Activated naive CD4-positive, alpha-beta T cell treated with anti-CD3 and anti-CD28 coated beads, Interleukin-2, amount 10 ng/mL, durations not matched to agents 7 days and 5 days (primary cell): ENCODE data around the gene TPGS2.

Experiments used
- CTCF ChIA-PET: fragments of 350-600 bp; sonication (Branson Sonifier 250); formaldehyde crosslinking; loops from one replicate; lab custom pipeline; 2021; ENCODE audit warnings: antibody characterized with exemption; lab: Charles Lee
- DNase-seq: peaks from one replicate; pipeline ENCODE4 v3.0.0-alpha.2; 2020
- H3K27ac Mint-ChIP-seq: one replicate; pipeline ENCODE4 v1.8.0; 2021; ENCODE audit warnings: mild to moderate bottlenecking, moderate library complexity, mixed read lengths
- H3K27me3 Mint-ChIP-seq: one replicate; pipeline ENCODE4 v1.8.0; 2021; ENCODE audit warnings: mild to moderate bottlenecking, mixed read lengths
- H3K36me3 Mint-ChIP-seq: one replicate; pipeline ENCODE4 v1.8.0; 2021; ENCODE audit warnings: mixed read lengths
- H3K4me1 Mint-ChIP-seq: one replicate; pipeline ENCODE4 v1.8.0; 2021; ENCODE audit warnings: mixed read lengths
- H3K4me3 Mint-ChIP-seq: one replicate; pipeline ENCODE4 v1.8.0; 2021; ENCODE audit warnings: mild to moderate bottlenecking, moderate library complexity, mixed read lengths
- H3K9me3 Mint-ChIP-seq: one replicate; pipeline ENCODE4 v1.8.0; 2021; ENCODE audit warnings: mixed read lengths

The TPGS2 gene

DNA sequence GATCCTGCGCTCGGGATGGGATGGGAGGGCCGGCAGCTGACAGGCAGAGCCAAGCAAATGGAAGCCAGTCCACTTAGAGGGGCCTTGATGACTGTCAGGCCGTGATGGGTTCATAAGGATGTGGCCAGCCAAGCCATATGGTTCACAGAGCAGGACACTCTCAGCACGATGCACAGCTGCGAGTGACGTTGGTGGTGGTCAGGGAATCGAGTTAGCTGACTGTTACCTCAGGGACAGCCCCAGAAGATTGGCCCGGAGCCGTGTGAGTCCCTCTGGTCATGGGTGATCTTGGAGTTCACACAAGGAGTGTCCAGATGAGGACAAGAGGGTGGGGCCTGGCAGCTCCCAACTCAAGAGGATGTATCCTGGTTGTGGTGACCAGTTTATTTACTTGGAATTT, 70.2 kb downstream of the TPGS2 start:
- Mint-ChIP-seq H3K4me3 (no peak overlapping the region), H3K9me3 (no peaks in the 10 kb centered on the region), H3K4me1 (no peaks in the 10 kb centered on the region), H3K27ac (no peak overlapping the region), H3K36me3 (no peaks in the 10 kb centered on the region), H3K27me3 (peaks cover 5% of the 10 kb centered on the region)
- no peak for DNase-seq
- CTCF ChIA-PET: interaction anchor here (1.0 kb wide), 1 partner anchor 70 kb away, joined by 3 read pairs; no protein-coding TSS in a partner anchor

DNA sequence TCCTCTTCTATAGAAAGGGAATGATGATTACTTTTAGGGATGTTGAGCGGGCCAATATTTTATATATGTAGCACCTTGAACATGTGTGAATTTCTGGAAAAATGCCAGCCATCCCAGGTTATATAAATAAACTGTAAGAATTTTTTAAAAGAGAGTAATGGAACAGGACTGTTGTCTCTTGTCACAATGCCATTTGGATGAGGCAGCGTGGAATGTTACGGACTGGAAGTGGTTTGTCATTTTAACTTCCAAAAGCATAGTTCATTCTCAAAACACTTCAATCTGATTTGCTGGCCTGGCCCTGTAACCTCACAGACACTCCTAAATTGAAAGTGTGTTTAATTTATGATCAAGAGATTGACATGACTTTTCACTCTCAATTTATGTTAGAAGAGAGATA, 70.8 kb downstream of the TPGS2 start:
- H3K27me3 Mint-ChIP-seq: peaks cover 7% of the 10 kb centered on the region
- no peaks in the 10 kb centered on the region for H3K36me3 Mint-ChIP-seq
- H3K4me3 Mint-ChIP-seq: no peak overlapping the region
- CTCF ChIA-PET: no interaction called here
- no peak for DNase-seq
- H3K9me3 Mint-ChIP-seq: no peaks in the 10 kb centered on the region
- H3K27ac Mint-ChIP-seq: no peak overlapping the region
- H3K4me1 Mint-ChIP-seq: no peaks in the 10 kb centered on the region

DNA sequence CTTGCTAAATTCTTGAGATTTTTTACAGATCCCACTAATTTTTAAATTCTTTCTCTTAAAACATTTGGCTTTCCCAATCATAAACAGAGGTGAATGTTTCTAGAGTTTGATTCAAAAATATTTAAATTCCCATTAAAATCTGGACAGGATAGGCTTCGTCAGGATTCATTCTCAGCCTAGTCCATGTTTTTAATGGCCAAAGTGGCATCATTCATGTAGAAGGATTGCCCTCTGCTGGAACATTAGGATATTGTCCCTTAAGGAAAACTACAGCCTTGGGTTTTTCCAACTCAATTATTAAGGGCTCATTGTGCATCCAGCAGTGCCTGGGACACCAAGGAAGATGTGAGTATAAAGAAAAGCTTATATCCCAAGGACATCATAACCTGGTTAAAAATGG, 71.7 kb downstream of the TPGS2 start:
- Mint-ChIP-seq H3K27ac (no peak overlapping the region), H3K4me3 (no peak overlapping the region), H3K36me3 (no peaks in the 10 kb centered on the region), H3K9me3 (no peaks in the 10 kb centered on the region), H3K4me1 (no peaks in the 10 kb centered on the region), H3K27me3 (peaks cover 9% of the 10 kb centered on the region)
- CTCF ChIA-PET: no interaction called here
- no peak for DNase-seq

DNA sequence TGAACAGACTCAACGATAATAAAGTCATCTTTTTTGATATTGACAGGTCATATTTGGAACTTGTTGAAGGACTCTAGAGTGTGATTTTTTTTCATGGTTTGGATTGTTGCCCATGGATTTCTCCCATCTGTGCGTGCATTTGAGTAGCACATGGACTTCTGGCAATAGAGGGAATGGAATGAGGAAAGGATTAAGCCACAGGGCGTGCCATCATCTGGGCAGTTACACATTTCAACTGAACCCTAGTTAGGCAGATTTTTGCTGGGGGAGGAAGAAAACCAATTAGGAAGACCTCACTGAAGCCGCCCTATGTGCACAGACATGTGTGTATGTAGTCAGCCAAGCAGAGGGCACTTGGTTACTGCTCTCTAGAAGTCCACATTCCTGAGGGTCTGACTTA, 72.6 kb downstream of the TPGS2 start:
- H3K27me3 Mint-ChIP-seq: peaks cover 9% of the 10 kb centered on the region
- no peaks in the 10 kb centered on the region for H3K36me3 Mint-ChIP-seq
- H3K9me3 Mint-ChIP-seq: no peaks in the 10 kb centered on the region
- no peak overlapping the region for H3K4me3 Mint-ChIP-seq
- no peak overlapping the region for H3K27ac Mint-ChIP-seq
- H3K4me1 Mint-ChIP-seq: no peaks in the 10 kb centered on the region
- DNase-seq: no peak
- CTCF ChIA-PET: no interaction called here

DNA sequence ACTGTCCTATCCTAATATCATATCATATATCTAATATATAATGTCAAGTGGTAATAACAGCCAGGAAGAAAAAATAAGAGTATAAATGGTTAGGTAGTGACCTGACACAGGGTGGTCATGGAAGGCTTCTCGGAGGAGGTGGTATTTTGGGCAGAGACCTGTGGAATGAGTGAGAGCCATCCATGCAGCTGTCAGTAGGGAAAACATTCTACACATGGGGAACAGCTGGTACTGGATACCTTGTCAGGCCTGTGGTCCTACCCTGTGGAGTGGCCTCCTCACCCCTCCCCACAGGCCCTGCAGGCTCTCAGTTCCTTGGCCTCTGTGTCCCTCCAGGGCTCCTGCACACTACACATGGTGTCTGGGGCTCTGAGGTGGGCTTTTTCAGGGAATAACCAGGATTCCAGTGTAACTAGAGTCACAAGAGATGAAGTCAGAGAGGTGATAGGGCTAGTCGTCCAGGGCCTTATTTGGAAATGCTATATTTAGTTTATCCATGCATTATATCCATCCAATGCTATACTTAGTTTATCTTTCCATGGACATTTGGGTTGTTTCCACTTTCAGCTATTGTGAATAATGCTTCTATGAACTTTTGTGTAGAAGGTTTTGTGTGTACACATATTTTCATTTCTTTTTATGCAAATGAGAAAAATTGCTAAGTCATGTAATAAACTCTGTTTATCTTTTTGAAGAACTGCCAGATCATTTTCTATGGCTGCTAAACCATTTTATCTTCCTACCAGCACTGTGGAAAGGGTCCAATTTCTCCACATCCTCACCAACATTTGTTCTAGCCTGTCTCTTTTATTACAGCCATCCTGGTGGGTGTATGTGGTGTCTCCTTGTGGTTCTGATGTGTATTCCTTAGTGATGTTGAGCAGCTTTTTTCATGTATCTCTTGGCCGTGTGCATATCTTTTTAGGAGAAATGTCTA, 75.6 kb downstream of the TPGS2 start:
- peaks cover 4% of the 10 kb centered on the region for H3K27me3 Mint-ChIP-seq
- no peaks in the 10 kb centered on the region for H3K4me1 Mint-ChIP-seq
- H3K27ac Mint-ChIP-seq: no peak overlapping the region
- H3K36me3 Mint-ChIP-seq: no peaks in the 10 kb centered on the region
- CTCF ChIA-PET: no interaction called here
- no peak overlapping the region for H3K4me3 Mint-ChIP-seq
- H3K9me3 Mint-ChIP-seq: no peaks in the 10 kb centered on the region
- DNase-seq: no peak

DNA sequence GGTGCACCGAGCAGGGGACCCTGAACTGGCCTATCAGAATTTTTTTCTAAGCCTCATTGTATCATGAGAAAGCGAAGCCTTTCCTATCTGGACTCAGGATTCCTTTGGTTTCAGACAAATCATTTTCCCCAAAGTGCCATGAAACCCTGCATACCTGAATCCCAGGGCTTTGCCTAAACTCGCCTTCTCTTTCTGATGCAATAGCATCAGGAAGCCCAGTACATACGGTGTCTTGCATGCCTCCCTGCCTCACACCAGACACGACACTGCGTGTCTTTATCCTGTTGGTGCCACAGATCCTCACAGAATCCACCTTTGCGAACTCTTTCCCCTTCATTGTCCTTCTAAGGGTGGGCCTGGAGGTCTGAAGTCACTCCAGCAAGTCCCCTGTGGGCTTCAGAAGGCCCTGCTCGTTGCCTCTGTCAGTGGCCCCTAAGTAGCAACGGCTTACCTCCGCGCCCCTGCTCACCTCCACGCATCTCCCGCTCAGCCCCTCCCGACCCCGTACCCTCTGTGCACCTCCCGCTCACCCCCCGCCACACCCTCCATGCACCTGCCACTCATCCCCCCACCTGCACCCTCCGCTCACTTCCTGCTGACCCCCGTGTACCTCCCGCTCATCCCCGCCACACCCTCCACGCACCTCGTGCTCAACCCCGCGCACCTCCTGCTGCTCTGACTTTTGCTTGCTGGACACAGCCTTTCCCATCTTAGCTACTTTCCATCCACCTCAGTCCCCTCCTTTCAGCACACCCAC, 83.4 kb downstream of the TPGS2 start:
- no peaks in the 10 kb centered on the region for H3K36me3 Mint-ChIP-seq
- H3K4me1 Mint-ChIP-seq: no peaks in the 10 kb centered on the region
- no peaks in the 10 kb centered on the region for H3K9me3 Mint-ChIP-seq

DNA sequence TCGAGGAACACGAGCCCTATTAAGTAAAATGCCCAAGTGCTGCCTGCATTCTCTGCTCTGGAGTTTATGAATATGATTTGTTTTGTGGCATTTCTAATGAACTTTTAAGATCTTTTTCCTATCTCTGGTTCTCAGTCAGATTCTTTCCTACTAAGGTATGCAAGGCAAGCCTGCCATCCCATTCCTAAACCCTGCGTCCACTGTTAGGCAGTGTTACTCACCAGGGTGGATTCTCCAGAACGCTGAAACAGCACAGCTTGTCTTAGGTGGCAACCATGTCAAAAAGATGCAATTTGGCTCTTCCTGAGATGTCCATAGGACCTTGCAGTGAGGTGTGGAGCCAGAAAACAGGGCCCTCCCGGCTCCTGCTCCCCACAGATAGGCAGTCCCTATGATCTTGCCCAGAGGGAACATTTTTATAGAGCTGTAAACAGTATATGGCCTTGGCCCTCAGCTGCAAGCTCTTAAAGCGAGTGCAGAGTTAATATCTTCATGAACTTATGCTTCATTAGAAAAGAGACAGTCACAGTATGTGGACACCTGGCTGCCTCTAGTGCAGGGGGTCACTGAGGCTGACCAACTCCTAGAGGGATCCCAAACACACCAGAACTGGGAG, 84.4 kb downstream of the TPGS2 start:
- Mint-ChIP-seq H3K27me3 (peaks cover 3% of the 10 kb centered on the region), H3K36me3 (no peaks in the 10 kb centered on the region), H3K9me3 (no peaks in the 10 kb centered on the region), H3K27ac (no peak overlapping the region), H3K4me3 (no peak overlapping the region), H3K4me1 (no peaks in the 10 kb centered on the region)
- CTCF ChIA-PET: no interaction called here
- DNase-seq: no peak

More for the DNA sequence above, 83.4 kb downstream of the TPGS2 start:
- DNase-seq: no peak
- CTCF ChIA-PET: no interaction called here
- Mint-ChIP-seq H3K27me3 (peaks cover 3% of the 10 kb centered on the region), H3K27ac (no peak overlapping the region), H3K4me3 (no peak overlapping the region)
